HG03442 (cell line): ENCODE measurements around the gene CYP4F22.
"Not testable (repeated sequence)": the region's sequence is repeated elsewhere in the genome, so short reads cannot be mapped to it uniquely, and the experiment has no call there.

Experiments
- ATAC-seq: cut with Tn5 transposase; IDR thresholded peaks from one replicate; pipeline ENCODE4 v1.9.1; 2021; ENCODE audit warnings: mild to moderate bottlenecking, moderate library complexity; ENCODE audit not compliant: unreplicated experiment

Gene CYP4F22

GRCh38 chr19:15564534-15565168, 56.3 kb downstream of the CYP4F22 start:
- ATAC-seq: no peak

GRCh38 chr19:15570420-15570819, 62.1 kb downstream of the CYP4F22 start:
- ATAC-seq: no peak

- no peak for ATAC-seq
Observed at GRCh38 chr19:15575406-15575805, 67.1 kb downstream of the CYP4F22 start.

- no peak for ATAC-seq
Observed at GRCh38 chr19:15576526-15577156, 68.3 kb downstream of the CYP4F22 start.

GRCh38 chr19:15577184-15577771, 69.0 kb downstream of the CYP4F22 start:
- ATAC-seq: no peak

- no peak for ATAC-seq
Observed at GRCh38 chr19:15583346-15583745, 75.0 kb downstream of the CYP4F22 start.

- no peak for ATAC-seq
Observed at GRCh38 chr19:15584095-15584494, 75.8 kb downstream of the CYP4F22 start.

GRCh38 chr19:15584541-15585115, 76.3 kb downstream of the CYP4F22 start:
- ATAC-seq: no peak

GRCh38 chr19:15587663-15588062, 79.3 kb downstream of the CYP4F22 start:
- ATAC-seq: no peak

- ATAC-seq: no peak
Observed at GRCh38 chr19:15588265-15588664, 79.9 kb downstream of the CYP4F22 start.

- no peak for ATAC-seq
Observed at GRCh38 chr19:15589760-15590451, 81.6 kb downstream of the CYP4F22 start.

GRCh38 chr19:15591796-15592195, 83.5 kb downstream of the CYP4F22 start:
- ATAC-seq: no peak

GRCh38 chr19:15592506-15592905, 84.2 kb downstream of the CYP4F22 start:
- not testable (repeated sequence) for ATAC-seq

GRCh38 chr19:15593766-15594165, 85.4 kb downstream of the CYP4F22 start:
- ATAC-seq: not testable (repeated sequence)

- no peak for ATAC-seq
Observed at GRCh38 chr19:15595069-15595468, 86.7 kb downstream of the CYP4F22 start.
